Activated CD4-positive, CD25-positive, alpha-beta regulatory T cell treated with anti-CD3 and anti-CD28 coated beads, Interleukin-2, amount 50 U/mL, for 24 hours (primary cell): ENCODE measurements around the gene COL1A2.

Experiments
- ATAC-seq, 2 donors: fragments of 150-1000 bp; cut with Tn5 transposase; one replicate each; pipeline ENCODE4 v1.10.0; 2021; ENCODE audit warnings: mild to moderate bottlenecking in 1 of 2, moderate library complexity in 1 of 2

The COL1A2 gene

DNA sequence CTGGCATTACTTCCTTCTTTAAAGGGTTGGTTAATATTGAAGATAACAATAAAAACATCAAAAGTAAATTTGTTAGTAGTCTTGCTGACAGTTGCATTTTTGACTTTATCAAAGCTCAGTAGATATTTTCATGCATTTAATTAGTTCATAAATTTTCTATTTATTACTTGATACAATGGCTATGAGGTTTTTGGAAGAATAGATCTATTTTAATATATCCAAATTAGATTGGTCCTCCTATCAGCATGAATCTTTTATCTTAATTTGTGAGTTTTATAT lies 16.4 kb downstream of the COL1A2 start:
- no peak for ATAC-seq

DNA sequence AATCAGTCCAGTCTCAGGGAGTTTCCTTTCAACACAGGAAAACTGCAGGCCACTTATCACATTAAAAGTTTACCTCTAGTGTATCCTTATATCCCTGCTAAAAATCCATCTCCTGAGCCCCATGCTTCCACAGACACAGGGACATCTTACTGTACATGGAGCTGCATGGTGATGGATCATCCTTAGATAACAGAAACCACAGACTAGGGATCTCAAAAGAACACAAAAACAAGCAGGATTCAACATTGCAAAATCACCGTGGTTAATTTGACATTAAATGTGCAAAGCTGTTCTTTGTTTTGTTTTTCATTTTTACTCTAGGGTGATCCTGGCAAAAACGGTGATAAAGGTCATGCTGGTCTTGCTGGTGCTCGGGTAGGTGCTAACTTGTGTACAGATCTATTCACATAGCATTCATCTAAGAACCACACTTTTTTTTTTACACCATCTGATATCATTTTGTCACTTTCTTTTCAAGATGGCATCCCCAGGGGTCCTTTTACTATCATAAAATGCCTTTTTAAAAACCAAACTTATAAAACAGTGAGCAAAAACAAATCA lies 18.1 kb downstream of the COL1A2 start:
- ATAC-seq = no peak

DNA sequence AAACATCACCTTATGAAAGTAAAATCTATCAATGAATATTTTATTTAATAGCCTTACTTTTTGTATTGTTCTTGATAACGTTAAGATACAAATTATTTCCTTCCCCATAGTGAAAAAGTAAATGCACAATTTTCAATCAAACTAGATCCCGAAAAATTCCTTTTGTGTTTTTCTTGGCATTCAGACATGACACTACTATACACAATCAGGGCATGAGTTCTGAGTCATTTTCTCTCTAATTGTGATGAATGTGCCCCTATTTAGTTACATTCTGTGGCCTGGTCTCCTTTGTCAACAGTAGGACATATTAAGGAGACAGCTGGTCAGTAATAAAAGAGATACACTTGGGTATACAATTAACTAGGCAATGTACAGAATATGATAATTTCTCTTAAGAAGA lies 19.8 kb downstream of the COL1A2 start:
- ATAC-seq = no peak

DNA sequence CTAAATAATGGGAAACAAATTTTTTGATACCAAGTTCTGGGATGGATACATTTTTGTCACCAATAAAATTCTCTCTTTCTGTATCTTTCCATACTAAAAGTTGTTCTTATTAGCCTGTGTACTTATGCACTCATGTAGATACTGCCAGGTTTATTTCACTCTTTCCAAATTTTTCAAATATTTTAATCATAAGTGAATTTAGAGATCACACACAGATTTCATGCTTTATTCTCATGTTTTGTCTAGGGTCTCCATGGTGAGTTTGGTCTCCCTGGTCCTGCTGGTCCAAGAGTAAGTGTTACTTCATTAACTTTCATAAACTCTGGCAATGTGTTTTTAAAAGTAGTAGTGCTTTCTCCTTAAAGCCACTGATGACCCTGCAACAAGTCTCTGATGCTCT lies 20.3 kb downstream of the COL1A2 start:
- ATAC-seq = no peak

DNA sequence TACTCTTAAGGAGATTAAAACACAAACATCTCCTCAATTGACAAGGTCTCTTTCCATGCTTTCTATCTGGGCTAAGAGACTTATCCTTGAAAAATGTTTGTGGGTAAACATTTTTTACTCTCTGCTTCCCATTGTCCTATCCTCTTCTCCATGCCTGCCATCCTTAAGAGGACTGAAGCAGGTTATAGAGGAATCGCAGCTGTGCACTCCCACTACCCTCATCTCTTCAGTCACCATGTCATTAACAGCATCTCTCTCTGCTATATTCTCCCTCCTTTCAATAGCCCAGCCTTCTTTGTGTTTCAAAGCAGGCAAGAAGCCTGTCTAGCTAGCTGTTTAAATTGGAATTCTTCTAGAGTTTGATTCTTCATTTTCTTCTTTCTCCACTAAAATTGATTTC lies 22.6 kb downstream of the COL1A2 start:
- no peak for ATAC-seq

DNA sequence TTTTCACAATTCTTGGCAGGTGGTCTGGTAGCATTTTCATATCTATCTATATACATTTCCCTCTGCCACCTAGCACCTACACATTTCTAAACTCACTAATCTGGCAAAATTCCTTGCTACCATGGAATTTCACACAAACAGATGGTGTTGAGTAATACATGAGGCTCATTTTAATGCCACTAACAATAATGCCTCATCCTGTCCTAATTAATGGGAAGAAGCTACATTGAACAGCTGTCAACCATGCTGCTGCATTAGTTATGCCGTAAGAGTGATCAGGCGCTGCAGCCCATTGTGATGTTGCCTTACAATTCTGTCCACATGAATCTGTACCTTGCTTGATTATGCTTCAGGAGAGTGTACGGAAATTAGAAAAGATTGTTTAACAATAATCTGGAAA lies 23.2 kb downstream of the COL1A2 start:
- ATAC-seq = no peak

DNA sequence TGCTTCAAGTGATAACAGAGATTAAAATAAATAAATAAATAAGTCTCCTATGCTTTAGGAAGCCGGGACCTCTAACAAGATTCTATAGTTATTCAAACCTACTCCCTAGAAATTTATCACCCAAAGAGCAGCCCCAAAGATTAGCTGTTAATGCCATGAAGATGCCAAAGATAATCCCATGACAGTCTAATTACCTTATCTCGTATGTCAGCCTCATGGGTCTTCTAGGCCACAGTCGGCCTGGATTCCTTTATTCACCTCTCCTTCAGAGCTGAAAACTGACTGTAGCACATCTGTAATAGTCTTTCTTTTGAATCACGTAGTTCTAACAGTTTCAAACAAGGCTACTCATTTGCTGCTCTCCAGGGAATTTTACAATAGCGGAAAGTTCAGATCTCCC lies 24.2 kb downstream of the COL1A2 start:
- ATAC-seq = no peak

DNA sequence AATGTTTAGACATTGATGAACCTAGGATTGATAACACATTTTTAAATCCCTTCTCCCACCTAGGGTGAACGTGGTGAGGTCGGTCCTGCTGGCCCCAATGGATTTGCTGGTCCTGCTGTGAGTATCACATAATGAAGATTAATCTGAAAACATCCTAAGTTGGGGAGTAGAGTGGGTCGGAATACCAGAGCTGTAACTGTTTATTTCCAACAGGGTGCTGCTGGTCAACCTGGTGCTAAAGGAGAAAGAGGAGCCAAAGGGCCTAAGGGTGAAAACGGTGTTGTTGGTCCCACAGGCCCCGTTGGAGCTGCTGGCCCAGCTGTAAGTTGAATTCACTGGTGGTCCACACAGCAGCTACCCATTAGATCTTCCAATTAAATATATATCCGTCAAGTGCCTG lies 25.6 kb downstream of the COL1A2 start:
- ATAC-seq = no peak

DNA sequence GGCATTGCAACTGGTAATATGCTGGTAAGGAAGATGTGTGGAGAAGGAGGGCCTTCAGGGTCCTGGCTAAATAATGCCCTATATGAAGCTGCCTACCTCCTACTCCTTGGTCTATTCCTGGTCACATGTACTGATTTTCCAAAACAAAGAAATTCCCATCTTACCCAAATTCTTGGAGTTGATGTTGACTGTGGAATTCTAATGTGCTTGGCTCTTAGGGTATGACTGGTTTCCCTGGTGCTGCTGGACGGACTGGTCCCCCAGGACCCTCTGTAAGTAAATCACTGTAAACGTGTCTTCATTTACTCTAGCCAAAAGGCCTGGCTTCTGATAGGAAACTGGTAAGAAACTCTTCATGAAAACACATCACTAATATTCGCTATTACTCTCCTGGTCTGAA lies 27.0 kb downstream of the COL1A2 start:
- ATAC-seq = no peak

DNA sequence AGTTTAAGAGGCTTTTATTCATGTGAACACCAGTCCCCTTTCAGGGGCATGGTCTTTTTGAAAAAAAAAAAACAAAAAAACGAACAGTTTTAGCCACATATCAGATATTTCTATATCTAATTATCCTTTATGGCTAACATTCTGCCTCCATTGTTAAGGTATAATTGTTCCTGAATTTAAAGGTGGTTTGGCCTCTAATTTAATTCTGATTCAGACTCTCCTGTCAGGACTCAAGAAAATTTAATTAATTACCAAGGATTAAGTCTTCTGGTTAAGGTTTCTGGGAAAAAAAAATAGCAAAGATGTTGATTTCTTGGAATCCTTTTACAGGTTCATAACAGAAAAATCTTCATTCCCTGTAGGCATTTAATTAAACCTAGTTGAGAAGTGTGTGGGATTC lies 27.4 kb downstream of the COL1A2 start:
- no peak for ATAC-seq

DNA sequence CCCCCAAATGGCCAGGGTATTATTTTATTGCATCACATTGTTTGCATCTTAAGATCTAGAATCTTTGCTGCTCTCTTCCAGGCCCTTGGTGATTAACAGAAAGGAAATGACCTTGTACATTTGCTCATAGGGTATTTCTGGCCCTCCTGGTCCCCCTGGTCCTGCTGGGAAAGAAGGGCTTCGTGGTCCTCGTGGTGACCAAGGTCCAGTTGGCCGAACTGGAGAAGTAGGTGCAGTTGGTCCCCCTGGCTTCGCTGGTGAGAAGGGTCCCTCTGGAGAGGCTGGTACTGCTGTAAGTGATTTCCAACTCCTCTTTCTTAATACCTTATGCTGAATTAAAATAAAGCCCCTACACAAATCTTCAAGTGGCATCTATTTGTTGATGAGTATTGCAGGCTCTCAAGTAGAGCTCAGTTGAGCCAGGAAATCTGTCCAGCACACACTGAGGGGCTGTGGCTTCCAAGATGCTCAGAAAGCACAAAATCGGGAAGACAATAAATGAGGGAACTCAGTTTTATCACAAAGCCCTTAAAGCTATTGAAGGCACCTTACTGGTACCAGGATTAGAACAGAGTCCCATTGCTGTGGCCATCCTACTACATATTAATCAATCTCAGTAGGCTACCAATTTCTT lies 28.2 kb downstream of the COL1A2 start:
- no peak for ATAC-seq

DNA sequence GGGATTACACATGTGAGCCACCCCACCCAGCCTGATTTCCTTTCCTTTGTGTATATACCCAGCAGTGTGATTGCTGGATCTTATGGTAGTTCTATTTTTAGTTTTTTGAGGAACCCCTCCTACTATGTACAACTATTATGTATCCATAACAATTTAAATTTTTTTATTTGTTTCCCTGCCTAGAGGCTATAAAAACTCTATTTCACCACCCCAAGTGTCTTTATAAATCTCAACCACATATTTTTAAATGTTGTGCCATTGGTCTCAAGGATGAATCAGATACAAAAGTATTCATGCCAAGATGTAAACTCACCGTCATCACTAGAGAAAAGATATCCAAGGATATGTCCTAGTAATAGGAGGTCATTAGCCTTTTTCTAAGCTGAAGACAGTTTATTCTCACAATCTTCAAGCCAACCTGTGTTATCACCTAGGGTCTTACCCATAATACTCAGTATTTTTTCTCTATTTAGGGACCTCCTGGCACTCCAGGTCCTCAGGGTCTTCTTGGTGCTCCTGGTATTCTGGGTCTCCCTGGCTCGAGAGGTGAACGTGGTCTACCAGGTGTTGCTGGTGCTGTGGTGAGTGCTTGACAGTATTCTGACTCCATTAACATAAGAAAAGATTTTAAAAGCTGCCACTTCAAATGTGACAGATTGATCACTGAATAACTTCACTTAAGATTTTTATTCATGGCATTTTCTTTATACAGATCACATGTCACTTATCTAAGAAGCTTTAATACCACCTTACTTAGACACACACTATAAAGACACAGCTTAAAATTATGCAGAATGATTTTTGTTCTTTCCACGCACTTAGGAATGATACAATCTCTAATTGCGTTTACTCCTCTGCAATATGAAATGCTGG lies 29.4 kb downstream of the COL1A2 start:
- no peak for ATAC-seq

DNA sequence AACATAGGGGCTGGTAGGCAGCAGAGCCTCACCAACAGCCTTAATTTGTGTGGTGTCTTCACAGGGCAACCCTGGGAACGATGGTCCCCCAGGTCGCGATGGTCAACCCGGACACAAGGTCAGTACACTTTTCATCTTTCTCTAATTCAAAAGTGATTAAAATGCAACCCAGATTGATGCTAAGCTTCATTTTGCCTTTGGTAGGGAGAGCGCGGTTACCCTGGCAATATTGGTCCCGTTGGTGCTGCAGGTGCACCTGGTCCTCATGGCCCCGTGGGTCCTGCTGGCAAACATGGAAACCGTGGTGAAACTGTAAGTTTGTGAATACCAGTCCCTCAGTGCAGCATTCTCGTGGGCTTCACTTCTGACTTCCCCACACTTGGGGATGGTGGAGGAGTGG lies 30.9 kb downstream of the COL1A2 start:
- ATAC-seq = no peak

DNA sequence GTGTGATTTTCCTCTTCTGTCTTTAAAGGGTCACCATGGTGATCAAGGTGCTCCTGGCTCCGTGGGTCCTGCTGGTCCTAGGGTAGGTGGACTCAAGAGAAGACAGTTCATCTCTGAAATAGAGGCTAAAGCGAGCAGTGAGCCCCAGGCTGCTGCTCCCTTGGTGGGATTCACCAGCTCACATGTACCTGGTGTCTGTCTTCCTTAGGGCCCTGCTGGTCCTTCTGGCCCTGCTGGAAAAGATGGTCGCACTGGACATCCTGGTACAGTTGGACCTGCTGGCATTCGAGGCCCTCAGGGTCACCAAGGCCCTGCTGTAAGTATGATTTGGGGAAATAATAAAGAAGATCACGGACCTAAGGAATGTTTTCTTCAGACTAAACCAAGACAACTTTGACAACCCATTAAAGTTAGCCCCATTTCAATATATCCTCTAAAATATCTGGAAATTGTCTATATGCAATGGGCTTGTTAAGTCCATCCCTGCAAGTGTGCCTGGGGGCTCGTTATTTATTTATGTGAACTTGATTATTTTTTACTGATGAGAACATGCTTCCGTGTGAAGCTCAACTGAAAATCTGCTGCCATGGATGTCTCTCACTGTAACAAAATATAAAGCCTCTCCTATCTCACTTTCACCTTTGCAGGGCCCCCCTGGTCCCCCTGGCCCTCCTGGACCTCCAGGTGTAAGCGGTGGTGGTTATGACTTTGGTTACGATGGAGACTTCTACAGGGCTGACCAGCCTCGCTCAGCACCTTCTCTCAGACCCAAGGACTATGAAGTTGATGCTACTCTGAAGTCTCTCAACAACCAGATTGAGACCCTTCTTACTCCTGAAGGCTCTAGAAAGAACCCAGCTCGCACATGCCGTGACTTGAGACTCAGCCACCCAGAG lies 32.5 kb downstream of the COL1A2 start:
- ATAC-seq = no peak

DNA sequence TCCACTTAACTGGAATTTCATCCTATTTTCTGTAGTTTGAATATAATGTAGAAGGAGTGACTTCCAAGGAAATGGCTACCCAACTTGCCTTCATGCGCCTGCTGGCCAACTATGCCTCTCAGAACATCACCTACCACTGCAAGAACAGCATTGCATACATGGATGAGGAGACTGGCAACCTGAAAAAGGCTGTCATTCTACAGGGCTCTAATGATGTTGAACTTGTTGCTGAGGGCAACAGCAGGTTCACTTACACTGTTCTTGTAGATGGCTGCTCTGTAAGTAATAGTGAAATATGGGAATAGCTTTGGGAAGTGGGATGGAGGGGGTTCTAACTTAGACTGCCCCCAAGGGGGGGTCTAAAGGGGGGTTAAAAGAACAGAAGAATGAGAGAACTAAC lies 34.5 kb downstream of the COL1A2 start:
- no peak for ATAC-seq

DNA sequence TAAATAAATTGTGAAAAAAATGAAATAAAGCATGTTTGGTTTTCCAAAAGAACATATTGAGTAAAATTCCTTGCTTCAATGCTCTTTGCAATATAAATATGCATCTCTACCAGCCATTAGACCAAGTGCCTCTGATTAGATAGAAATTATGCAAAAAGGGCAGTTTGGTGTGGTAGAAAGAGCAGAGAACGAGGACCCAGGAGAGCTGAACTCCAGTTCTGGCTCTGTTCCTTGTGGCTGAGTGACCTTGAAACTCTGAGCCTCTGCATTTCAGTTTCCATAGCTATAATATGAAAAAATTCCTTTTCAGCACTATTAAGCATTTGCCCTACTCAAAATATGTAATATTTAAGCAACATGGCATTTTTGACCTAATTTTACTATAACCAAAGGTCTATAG lies 36.5 kb downstream of the COL1A2 start:
- ATAC-seq = no peak

DNA sequence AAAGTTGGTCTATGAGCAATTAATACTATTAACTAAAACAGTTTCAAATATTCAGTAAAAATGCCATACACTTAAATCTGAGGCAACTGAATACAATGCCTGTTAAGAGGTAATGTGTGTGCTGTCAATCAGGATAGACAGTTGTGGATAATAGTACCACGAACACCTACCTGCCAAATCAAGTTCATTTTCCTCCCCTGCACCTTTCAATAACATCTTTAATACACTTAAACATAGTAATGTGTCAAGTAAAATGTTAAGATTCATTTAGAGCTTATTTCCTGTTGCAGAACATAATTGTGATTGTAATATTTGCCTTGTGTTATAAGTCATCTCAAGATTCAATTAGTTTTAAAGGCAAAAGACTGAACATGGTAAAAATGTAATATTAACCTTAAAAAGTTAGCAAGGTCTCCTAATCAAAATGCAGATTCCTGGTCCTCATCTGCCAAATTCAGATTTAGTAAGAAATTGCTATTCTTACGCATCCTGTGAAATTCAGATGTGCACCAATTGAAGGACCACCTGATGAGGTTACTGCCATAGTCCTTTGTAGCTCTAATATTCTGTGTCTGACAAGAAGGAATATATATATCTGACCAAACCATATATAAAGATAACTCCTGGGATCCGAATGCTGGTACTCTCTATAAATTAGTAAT lies 37.1 kb downstream of the COL1A2 start:
- no peak for ATAC-seq

DNA sequence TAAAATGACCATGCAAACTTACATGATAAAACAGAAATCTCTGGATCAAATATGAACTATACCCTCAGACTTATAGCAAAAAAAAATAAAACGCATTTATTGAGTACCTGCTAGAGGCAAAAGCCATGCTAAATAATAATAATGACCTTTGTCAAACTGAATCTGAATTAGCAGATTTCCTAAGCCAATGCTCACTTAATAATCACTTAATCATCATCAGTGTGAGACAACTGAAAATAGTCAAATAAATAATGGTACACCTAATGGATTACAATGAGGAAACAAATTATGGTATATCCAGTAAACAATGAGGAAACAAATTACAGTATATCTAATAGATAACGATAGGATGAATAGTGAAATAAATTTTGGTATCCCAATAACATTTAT lies 37.6 kb downstream of the COL1A2 start:
- no peak for ATAC-seq

DNA sequence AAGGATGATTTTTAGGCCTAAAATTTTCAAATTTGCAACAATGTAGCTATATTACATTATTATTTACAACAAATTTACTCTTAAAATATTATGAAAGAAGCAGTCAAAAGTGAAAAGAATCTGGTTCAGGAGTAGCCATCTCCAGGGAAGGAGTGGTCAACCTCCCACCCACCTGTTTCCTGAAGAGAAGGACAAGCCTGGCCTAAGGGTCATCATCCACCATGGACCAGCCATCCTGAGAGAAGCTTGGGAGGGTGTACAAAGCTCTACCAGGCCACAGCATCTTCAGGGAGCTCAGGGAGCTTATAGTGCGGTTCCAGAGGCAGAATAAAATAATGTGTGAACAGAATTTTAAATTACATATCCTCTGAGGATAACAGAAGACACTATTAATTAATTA lies 38.1 kb downstream of the COL1A2 start:
- ATAC-seq = no peak

DNA sequence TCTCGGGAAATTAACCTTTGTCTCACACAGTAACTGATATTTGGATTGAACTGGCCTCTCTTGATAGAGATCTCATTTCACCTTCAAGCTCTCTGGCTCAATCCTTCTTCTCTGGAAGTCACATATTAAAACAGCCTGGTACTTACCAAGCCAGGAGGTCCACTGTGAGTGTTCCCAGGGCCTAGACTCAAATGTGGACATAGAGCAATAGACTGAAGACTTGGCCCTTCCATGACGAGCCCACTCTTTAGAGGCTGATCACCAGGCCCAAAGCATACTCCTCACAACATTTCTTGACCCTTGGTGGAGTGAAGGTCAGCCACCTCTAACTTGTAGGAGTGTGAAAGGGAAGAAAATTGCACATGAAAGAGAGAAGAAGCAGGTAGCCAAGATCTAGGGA lies 38.5 kb downstream of the COL1A2 start:
- ATAC-seq = no peak

DNA sequence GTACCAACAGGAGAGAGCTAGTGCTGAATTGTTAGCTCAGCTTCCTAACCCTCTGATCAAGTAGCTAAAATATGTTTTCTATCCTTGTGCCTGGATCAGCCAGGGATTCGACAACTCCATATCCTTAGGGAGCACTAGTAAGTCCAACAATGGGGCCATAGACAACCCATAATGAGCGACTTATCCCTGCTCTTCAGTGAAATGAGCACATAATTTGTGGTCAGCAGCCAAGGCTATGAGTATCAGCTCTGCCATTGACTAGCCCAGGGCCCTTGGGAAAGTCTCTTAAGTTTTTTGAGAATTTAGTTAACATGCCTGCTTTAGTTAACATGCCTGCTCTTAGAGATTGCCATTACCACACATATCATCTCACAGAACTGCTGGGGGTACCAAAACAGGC lies 39.3 kb downstream of the COL1A2 start:
- ATAC-seq = no peak

DNA sequence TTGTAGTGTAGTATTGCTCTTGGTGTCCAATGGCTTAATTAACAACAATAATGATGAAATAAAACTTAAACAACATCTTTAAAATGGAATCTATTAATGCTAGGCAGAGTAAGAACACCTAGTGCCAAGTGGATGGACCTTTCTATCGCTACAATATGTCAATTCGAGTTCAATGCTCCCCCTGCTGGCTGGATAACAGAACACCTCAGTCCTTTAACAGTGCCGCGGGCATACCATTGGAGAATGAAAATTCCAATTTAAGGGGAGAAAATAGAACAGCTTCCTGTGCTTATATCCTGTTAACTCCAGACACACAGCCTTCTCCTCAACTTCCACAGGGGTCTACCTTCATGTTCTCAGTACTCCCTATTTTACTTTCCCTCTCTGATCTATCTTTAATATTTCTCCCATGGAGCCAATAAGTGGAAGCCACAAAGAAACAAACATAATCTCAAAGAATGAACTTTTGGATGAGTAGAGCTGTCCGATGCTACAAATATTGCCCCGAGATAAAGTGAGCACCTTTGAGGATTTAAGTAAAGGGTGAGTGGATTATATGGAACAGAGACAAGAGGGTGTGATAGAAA lies 41.4 kb downstream of the COL1A2 start:
- ATAC-seq = peak; percentile 62 to 64

DNA sequence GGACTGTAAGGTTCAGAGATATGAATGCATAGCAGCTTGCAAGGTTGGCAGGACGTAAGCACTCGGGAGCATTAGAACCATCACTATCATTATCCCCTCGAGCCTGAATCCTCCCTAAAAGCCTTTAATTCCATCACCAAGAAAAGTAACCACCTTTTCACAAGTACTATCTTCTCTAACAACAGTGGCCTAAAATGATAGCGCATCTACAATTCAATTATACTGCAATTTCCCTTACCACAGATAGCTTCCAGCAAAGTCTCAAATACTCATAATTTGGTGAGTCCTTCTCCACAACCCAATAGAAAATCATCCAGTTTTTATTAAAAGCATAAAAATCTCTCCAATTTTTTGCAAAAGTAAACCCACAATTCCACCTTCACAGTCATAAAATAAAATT lies 42.0 kb downstream of the COL1A2 start:
- no peak for ATAC-seq
